ENCODE measurements around the gene NFE2L2. TPM values are rescaled to one million over a fixed set of nuclear protein-coding genes. Genes with fewer than 3 reads are reported as not detected.
"Not testable (repeated sequence)": the region's sequence is repeated elsewhere in the genome, so short reads cannot be mapped to it uniquely, and the experiment has no call there.

Gene NFE2L2
- total RNA-seq, 2 experiments from 2014 or later = 68.3 to 70.3 TPM

DNA sequence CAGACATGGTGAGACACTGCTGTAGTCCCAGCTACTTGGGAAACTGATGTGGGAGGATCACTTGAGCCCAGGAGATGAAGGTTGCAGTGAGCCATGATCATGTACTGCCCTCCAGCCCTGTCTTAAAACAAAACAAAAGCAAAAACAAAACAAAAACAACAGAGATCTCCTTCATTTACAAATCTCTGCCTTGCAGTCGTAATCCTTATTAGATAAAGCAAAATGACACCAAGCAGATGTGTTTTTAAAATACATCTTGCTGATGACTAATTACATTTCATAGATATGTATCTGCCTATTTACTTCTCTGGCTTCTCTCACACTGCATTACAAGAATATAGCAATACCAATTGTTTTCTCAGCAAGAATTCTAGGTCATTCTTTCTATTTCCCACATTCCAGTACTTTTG lies 22.8 kb downstream of the NFE2L2 start:
- Mint-ChIP-seq H3K4me1 (peaks cover 71% of the 10 kb centered on the region), H3K4me3 (no peak overlapping the region), H3K27me3 (no peaks in the 10 kb centered on the region), H3K27ac (peak overlapping the region; percentile 78), H3K36me3 (peaks cover 43% of the 10 kb centered on the region), H3K9me3 (no peaks in the 10 kb centered on the region)
- DNase-seq = no peak

DNA sequence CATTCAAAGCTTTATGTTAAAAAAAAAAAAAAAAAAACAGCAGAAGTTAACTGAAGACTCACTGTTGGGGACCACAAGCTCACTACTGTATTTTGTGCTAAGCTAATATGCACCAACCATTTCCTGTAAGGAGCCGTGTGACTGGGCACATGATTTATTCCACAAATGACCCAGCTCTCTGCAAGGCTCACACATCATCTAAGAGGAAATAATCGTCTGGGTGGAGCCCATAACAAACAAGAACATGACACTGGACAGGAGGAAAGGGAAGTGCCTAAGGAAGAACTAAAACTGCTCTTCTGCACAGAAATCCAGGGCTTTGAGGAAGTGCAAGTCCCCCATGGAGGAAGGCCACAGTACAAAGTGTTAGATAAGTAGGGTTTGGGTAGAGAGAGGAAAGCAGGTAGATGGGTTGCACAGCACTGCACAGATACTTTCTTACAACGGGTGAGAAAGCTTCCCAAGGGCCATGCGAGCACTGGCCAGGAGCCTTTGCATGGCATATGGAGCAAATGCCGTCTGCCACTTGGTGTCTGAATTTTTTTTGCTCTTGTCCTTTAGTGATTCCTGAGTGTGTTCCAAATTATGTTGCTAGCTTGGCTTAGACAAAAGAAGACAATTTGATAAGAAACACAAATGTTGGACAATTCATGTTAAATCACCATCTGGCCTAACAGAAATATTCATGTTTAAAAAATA lies 24.4 kb downstream of the NFE2L2 start:
- H3K27me3 Mint-ChIP-seq = no peaks in the 10 kb centered on the region
- no peaks in the 10 kb centered on the region for H3K9me3 Mint-ChIP-seq
- H3K27ac Mint-ChIP-seq = peak overlapping the region; percentile 72
- peaks cover 64% of the 10 kb centered on the region for H3K4me1 Mint-ChIP-seq
- peak overlapping the region; percentile 1 for H3K4me3 Mint-ChIP-seq
- H3K36me3 Mint-ChIP-seq = peaks cover 48% of the 10 kb centered on the region
- no peak for DNase-seq

DNA sequence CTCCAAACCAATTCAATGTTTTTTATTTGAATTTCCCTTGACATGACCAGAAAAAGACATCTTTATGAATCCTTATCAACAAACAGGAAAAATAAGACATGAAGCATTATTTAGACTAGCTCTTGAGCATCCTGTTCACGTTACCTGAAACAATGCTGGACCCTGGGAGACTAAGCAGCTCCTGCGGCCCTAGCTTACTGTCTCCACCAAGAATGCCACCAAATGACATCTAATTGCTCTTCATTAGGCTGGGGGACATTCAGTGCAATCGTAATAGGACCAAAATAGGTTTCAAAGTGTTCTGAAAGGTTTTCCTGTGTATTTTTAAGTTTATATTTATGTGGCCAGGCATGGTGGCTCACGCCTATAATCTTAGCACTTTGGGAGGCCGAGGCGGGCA lies 25.5 kb downstream of the NFE2L2 start:
- DNase-seq = no peak
- Mint-ChIP-seq H3K9me3 (no peaks in the 10 kb centered on the region), H3K27ac (no peak overlapping the region), H3K36me3 (peaks cover 48% of the 10 kb centered on the region), H3K27me3 (no peaks in the 10 kb centered on the region), H3K4me3 (no peak overlapping the region), H3K4me1 (peaks cover 61% of the 10 kb centered on the region)

DNA sequence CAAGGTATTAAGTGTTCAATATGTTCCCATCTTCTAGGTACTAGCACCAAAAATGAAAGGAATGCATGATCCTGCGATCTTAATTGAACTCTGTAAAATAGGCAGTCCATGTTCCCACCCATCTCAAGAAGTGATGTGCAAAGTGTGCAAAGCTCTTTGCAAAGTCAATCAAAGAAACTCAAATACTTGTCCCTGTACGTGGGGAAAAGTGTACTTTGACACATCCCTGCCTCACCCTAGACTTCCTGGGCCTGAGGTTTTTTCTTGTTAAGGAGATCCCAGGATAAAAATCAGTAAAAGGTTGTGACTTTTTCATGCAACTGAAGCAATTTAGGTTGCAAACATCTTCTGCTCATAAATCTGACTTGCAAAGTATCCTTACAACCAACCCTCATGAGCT lies 26.6 kb downstream of the NFE2L2 start:
- Mint-ChIP-seq H3K27me3 (no peaks in the 10 kb centered on the region), H3K27ac (peak overlapping the region; percentile 39), H3K4me3 (no peak overlapping the region), H3K4me1 (peaks cover 58% of the 10 kb centered on the region), H3K9me3 (no peaks in the 10 kb centered on the region), H3K36me3 (peaks cover 45% of the 10 kb centered on the region)
- no peak for DNase-seq

DNA sequence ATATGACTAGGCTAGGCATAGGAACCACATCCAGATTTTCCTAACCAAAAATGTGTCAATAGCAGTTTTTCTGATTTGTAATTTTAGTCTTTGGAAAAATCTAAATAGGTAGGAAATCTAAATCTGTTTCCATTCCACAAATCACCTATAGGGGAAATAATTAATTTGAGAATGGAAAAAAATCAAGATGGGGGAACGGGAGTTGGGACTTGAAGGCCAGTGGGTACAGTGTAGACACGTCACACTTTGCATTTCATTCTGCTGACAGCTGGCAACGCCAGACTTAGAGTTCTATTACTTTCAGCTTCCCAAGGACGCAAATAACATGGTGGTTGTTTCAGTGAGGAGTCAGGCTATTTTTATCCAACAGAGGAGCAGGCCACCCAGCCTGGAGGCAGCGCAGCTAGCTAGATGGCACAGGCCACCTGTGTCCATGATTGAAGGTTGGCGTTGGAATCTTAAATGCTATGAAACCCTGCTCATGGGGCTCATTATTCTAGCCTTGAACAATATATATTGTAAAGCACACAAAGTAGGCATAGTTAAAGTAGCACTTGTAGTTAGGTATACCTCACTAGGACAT lies 28.6 kb downstream of the NFE2L2 start:
- H3K9me3 Mint-ChIP-seq = no peaks in the 10 kb centered on the region
- no peak overlapping the region for H3K27ac Mint-ChIP-seq
- peaks cover 49% of the 10 kb centered on the region for H3K4me1 Mint-ChIP-seq
- DNase-seq = no peak
- no peak overlapping the region for H3K4me3 Mint-ChIP-seq
- H3K27me3 Mint-ChIP-seq = no peaks in the 10 kb centered on the region
- H3K36me3 Mint-ChIP-seq = peaks cover 53% of the 10 kb centered on the region

DNA sequence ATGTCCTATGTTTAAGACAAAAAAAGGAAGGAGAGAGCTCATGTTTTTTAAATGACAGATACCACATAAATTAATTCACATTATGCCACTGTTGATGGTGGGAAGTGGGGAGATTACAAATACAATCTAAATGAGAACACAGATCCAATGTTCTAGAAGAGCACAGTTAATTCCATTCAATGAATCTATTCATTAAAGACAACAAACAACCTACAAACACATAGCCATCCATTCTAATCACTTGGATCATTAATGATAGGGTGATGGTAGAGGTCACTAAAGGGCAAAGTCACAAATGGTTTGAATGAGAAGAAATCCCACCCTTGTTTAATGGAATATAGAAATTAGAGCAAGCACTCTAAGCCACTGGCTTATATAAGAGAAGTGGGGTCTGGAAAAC lies 30.3 kb downstream of the NFE2L2 start:
- no peaks in the 10 kb centered on the region for H3K9me3 Mint-ChIP-seq
- peak overlapping the region; percentile 21 for H3K27ac Mint-ChIP-seq
- peaks cover 59% of the 10 kb centered on the region for H3K36me3 Mint-ChIP-seq
- DNase-seq = no peak
- H3K4me1 Mint-ChIP-seq = peaks cover 47% of the 10 kb centered on the region
- no peaks in the 10 kb centered on the region for H3K27me3 Mint-ChIP-seq
- H3K4me3 Mint-ChIP-seq = no peak overlapping the region

DNA sequence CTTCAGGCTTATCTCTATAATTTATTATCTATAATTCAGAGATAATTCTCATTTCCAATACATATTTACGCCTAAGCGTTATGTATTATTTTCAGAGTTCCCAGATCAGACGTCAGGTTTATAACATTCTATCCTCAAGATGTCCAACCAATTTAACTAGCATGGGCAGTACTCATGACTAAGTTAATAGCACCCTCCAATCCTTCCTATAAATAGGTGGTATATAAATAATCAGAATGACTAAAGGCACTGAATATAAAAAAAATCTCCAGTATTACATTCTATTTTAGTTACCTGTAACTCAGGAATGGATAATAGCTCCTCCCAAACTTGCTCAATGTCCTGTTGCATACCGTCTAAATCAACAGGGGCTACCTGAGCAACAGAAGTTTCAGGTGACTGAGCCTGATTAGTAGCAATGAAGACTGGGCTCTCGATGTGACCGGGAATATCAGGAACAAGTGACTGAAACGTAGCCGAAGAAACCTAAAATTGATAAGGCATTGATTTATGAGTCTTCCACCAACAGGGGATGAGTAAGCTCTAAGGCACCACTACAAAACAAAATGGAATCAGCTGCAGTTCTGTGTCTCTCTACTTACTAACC lies 32.3 kb downstream of the NFE2L2 start:
- Mint-ChIP-seq H3K27ac (peak overlapping the region; percentile 6), H3K27me3 (no peaks in the 10 kb centered on the region)

DNA sequence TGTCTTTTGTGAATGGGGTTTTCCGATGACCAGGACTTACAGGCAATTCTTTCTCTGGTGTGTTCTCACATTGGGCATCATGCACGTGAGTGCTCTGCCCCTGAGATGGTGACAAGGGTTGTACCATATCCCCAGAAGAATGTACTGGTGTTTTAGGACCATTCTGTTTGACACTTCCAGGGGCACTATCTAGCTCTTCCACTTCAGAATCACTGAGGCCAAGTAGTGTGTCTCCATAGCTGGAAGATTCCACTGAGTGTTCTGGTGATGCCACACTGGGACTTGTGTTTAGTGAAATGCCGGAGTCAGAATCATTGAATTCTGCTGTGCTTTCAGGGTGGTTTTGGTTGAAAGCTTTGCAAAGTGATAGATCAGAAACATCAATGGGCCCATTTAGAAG lies 33.3 kb downstream of the NFE2L2 start:
- no peaks in the 10 kb centered on the region for H3K9me3 Mint-ChIP-seq
- no peak overlapping the region for H3K4me3 Mint-ChIP-seq
- H3K27me3 Mint-ChIP-seq = no peaks in the 10 kb centered on the region
- H3K36me3 Mint-ChIP-seq = peaks cover 63% of the 10 kb centered on the region
- no peak for DNase-seq
- H3K4me1 Mint-ChIP-seq = peaks cover 44% of the 10 kb centered on the region
- H3K27ac Mint-ChIP-seq = peak overlapping the region; percentile 65

More for the DNA sequence above, 32.3 kb downstream of the NFE2L2 start:
- peaks cover 44% of the 10 kb centered on the region for H3K4me1 Mint-ChIP-seq
- H3K4me3 Mint-ChIP-seq = no peak overlapping the region
- H3K36me3 Mint-ChIP-seq = peaks cover 60% of the 10 kb centered on the region
- DNase-seq = no peak
- H3K9me3 Mint-ChIP-seq = no peaks in the 10 kb centered on the region

DNA sequence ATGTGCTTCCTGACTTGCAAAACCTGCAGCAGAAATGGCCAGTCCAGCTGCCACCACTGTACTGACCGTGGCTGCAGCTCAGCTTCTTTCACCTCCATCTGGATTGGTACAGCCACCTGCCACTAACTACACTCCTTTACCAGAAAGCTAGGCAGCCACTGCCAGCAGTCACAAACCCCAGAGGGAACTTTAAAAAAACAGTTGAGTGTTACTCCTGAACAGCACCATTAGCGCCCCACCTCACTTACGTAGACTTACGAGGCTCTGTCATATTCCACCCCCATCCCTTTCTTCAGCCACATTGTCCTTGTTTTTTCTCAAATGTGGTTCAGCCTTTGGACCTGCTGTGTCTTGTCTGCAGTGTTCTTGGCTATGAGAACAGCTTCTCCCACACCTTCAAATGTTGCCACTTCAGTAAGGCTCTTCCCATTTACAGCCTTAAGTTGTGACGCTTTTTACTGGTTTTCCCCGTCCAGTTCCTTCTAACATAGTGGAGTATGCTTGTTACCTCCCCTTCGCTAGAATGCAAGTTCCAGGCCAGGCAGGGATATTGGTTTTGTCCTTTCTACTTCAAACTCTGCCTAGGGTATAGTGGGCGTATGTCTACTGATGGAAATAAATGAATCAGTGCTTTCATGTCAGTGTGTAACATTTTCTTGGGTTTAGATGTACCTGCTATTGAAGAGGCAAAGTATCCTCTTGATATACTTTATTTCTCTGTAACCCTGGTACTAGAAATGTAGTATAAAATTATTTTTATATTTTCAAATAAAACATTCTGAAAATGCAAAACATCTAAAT lies 34.9 kb downstream of the NFE2L2 start:
- Mint-ChIP-seq H3K4me3 (no peak overlapping the region), H3K27me3 (no peaks in the 10 kb centered on the region), H3K36me3 (peaks cover 53% of the 10 kb centered on the region), H3K9me3 (no peaks in the 10 kb centered on the region), H3K4me1 (peaks cover 47% of the 10 kb centered on the region), H3K27ac (peak overlapping the region; percentile 30)
- DNase-seq = no peak

DNA sequence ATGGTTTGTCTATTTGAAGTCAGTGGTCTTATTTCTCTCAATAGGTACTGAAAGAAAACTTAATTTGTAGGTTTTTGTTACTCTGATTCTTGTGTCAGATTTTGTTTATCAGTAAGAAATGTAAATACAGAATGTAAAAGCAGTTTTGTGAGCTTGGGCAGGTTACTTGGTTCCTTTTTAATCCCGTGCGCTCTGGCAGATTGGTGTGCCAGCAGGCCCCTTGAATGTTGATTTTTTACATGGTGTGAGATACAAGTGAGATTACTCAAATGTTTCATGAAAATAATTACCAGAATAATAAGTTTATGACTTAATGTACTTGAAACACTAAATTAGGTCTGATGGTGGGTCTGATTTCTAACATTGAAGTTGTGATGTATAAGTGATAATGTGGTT lies 38.6 kb downstream of the NFE2L2 start:
- peaks cover 56% of the 10 kb centered on the region for H3K36me3 Mint-ChIP-seq
- peaks cover 41% of the 10 kb centered on the region for H3K4me1 Mint-ChIP-seq
- no peaks in the 10 kb centered on the region for H3K27me3 Mint-ChIP-seq
- H3K27ac Mint-ChIP-seq = peak overlapping the region; percentile 54
- DNase-seq = no peak
- H3K9me3 Mint-ChIP-seq = no peaks in the 10 kb centered on the region
- no peak overlapping the region for H3K4me3 Mint-ChIP-seq

DNA sequence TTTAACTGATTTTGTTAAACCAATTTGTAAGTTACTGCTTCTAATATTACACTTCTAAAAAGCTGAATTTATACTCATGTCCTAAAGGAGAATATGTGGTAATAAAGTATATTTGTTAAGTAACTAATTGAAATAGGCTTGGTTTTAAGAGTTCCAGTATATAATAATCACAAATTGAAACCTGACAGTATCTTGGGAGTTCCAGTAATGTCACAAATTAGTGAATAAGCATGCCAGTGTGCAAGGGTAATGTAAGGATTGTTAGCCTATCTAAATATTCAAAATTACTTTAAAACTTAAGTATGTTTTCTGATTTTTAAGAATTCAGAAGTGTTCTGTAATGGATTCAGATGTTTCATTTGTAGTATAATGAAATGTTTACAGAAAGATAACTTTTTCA lies 41.1 kb downstream of the NFE2L2 start:
- H3K27ac Mint-ChIP-seq, H3K27me3 Mint-ChIP-seq, DNase-seq, H3K4me3 Mint-ChIP-seq, H3K9me3 Mint-ChIP-seq: not testable (repeated sequence)
- peaks cover 56% of the 10 kb centered on the region for H3K36me3 Mint-ChIP-seq
- H3K4me1 Mint-ChIP-seq = peaks cover 36% of the 10 kb centered on the region

DNA sequence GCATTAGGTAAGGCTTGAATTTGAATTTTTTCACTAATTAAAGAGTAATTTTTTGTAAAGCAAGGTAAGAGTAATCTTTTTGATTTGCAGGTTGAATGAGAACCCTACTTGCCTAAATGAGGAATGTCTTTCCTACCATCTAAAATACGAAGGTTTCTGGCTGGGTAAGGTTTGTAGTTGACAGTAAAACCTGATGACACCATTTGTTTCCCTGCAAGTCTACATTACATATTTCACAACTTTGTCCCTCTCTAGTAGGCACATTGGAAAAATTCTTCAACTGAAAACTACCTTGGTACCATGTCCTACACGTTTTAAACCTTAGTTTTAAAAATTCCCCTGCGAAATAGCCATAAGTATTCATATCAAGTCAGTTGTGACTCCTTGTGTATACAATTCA lies 42.6 kb downstream of the NFE2L2 start:
- no peaks in the 10 kb centered on the region for H3K27me3 Mint-ChIP-seq
- peaks cover 59% of the 10 kb centered on the region for H3K36me3 Mint-ChIP-seq
- H3K4me1 Mint-ChIP-seq = peaks cover 42% of the 10 kb centered on the region
- H3K27ac Mint-ChIP-seq = peak overlapping the region; percentile 38
- no peak for DNase-seq
- no peak overlapping the region for H3K4me3 Mint-ChIP-seq
- no peaks in the 10 kb centered on the region for H3K9me3 Mint-ChIP-seq

DNA sequence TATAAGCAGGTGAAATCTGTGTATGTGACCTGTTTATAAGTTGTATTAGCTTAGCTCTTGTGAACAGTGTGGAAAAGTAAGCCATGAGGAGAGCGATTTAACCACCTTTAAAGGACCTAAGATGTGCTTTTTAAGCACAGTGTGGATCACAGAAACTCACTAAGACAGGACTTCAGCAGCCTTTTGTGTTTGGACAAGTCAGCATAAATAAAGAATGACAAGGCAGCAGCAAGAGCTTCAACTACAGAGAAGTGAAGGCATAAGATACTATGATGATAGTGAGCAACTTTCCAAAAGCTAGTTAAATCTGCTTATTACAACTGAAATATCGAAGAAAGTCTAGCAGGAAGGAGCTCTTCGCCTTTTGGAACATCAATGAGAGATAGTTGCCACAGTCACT lies 43.0 kb downstream of the NFE2L2 start:
- peaks cover 45% of the 10 kb centered on the region for H3K4me1 Mint-ChIP-seq
- H3K36me3 Mint-ChIP-seq = peaks cover 60% of the 10 kb centered on the region
- no peak overlapping the region for H3K27ac Mint-ChIP-seq
- H3K27me3 Mint-ChIP-seq = no peaks in the 10 kb centered on the region
- H3K4me3 Mint-ChIP-seq = no peak overlapping the region
- no peak for DNase-seq
- no peaks in the 10 kb centered on the region for H3K9me3 Mint-ChIP-seq

DNA sequence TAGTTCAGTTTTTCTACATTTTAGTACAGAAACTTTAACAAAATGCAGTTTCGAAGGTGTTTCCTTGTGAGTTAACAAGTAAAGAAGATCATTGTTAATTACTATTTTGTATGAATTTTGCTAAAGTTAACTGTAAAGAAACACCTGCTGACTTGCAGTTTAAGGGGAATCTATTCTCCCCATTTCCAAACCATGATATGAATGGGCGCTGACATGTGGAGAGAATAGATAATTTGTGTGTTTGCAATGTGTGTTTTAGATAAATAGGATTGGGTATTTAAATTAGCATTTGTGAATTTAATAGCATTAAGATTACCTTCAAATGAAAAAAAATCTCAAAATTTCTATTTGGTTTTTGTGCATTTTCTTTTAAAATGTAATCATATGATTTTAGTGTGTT lies 44.7 kb downstream of the NFE2L2 start:
- not testable (repeated sequence) for H3K27me3 Mint-ChIP-seq, H3K4me3 Mint-ChIP-seq, DNase-seq, H3K27ac Mint-ChIP-seq, H3K9me3 Mint-ChIP-seq
- Mint-ChIP-seq H3K4me1 (peaks cover 55% of the 10 kb centered on the region), H3K36me3 (peaks cover 73% of the 10 kb centered on the region)

DNA sequence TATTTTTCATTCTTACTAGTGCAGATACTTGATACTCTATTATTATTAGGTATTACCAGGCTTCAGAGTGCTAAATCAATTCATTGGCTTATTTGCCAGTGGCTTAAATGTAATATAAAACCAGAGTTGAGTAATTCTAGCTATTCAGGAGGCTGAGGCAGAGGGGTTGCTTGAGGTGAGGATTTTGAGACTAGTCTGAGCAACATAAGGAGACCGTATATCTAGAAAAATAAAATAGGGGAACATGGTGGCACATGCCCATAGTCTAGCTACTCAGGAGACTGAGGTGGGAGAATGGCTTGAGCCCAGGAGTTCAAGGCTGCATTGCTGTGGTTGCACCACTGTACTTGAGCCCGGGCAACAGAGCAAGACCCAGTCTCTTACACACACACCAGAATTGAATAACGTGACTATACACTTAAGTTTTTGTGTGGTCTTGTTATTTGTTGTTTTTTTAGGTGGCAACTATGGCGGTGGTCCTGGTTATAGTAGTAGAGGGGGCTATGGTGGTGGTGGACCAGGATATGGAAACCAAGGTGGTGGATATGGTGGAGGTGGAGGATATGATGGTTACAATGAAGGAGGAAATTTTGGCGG lies 47.2 kb downstream of the NFE2L2 start:
- no peaks in the 10 kb centered on the region for H3K9me3 Mint-ChIP-seq
- peaks cover 52% of the 10 kb centered on the region for H3K4me1 Mint-ChIP-seq
- H3K27ac Mint-ChIP-seq = peak overlapping the region; percentile 81
- H3K4me3 Mint-ChIP-seq = peak overlapping the region; percentile 52
- peaks cover 77% of the 10 kb centered on the region for H3K36me3 Mint-ChIP-seq
- DNase-seq = no peak
- H3K27me3 Mint-ChIP-seq = peaks cover 3% of the 10 kb centered on the region
